Measurements from ENCODE around the gene TMEM9.

DNA sequence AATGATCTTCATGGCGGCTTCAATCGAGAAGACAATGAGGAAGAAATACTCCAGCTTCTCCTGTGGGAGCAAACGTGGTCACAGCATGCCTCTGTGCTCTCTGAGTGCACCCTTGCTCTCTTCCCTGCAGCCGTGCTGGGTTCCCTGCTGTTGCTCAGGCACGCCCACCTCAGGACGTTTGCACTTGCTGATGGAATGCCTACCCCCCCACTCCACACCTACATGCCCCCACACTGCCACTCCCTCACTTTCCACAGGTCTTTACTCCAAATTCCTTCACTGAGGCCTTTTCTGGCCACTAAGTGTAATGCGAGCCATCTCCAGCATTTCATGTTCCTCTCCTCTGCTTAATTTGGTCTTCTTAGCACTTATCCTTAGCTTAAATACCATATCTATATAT, 60.3 kb downstream of the TMEM9 start:
- TF ChIP-seq, protein P1, sequence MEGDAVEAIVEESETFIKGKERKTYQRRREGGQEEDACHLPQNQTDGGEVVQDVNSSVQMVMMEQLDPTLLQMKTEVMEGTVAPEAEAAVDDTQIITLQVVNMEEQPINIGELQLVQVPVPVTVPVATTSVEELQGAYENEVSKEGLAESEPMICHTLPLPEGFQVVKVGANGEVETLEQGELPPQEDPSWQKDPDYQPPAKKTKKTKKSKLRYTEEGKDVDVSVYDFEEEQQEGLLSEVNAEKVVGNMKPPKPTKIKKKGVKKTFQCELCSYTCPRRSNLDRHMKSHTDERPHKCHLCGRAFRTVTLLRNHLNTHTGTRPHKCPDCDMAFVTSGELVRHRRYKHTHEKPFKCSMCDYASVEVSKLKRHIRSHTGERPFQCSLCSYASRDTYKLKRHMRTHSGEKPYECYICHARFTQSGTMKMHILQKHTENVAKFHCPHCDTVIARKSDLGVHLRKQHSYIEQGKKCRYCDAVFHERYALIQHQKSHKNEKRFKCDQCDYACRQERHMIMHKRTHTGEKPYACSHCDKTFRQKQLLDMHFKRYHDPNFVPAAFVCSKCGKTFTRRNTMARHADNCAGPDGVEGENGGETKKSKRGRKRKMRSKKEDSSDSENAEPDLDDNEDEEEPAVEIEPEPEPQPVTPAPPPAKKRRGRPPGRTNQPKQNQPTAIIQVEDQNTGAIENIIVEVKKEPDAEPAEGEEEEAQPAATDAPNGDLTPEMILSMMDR (conservative IDR thresholded peaks at IDR 0.05; ENCODE audit: low read depth, low read length), result no peak
- TF ChIP-seq EZH2 (IDR thresholded peaks at IDR 0.05; ENCODE audit: low read length, unreplicated experiment), result no peak
